ENCODE data around the gene TEAD1. TPM values are rescaled to one million over a fixed set of nuclear protein-coding genes. Genes with fewer than 3 reads are reported as not detected.

The TEAD1 gene
- total RNA-seq, 1 donor from 2014 or later = 51.9 TPM

- peak; percentile 77 to 89 for ATAC-seq
- DNase-seq = peak; percentile 50
- Histone ChIP-seq H3K36me3 (no peaks in the 10 kb centered on the region), H3K4me1 (peaks cover 55% of the 10 kb centered on the region), H3K27ac (peak overlapping the region; percentile 84), H3K9me3 (no peaks in the 10 kb centered on the region), H3K4me3 (peak overlapping the region; percentile 13), H3K27me3 (ENCODE audit: low read depth) (no peaks in the 10 kb centered on the region)
- intact Hi-C loops (cut with DNase I) = no loop called here
- TF ChIP-seq, protein P1, sequence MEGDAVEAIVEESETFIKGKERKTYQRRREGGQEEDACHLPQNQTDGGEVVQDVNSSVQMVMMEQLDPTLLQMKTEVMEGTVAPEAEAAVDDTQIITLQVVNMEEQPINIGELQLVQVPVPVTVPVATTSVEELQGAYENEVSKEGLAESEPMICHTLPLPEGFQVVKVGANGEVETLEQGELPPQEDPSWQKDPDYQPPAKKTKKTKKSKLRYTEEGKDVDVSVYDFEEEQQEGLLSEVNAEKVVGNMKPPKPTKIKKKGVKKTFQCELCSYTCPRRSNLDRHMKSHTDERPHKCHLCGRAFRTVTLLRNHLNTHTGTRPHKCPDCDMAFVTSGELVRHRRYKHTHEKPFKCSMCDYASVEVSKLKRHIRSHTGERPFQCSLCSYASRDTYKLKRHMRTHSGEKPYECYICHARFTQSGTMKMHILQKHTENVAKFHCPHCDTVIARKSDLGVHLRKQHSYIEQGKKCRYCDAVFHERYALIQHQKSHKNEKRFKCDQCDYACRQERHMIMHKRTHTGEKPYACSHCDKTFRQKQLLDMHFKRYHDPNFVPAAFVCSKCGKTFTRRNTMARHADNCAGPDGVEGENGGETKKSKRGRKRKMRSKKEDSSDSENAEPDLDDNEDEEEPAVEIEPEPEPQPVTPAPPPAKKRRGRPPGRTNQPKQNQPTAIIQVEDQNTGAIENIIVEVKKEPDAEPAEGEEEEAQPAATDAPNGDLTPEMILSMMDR (IDR thresholded peaks at IDR 0.05) = no peak
These were observed 19.4 kb downstream of the TEAD1 start for GRCh38 chr11:12693479-12694182.

DNA sequence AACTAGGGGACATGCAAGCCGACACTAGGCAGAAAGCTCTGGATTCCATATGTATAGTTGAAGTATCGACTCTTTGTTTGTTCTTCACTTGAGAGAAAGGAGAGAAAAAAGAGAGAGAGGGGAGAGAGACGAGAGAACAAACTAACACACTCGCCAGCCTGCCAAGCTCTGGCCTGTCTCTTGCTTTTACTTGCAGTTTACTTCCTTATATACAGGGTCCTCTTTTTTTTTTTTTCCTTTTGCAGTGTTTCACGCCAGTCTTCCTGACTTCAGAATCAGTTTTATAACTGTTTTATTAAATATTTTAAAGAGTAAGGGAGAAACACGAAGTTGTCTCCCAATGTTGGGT, 19.9 kb downstream of the TEAD1 start:
- TF ChIP-seq, protein P1 (IDR thresholded peaks at IDR 0.05) = no peak
- peak; percentile 53 for DNase-seq
- Histone ChIP-seq H3K9me3 (no peaks in the 10 kb centered on the region), H3K4me1 (peaks cover 55% of the 10 kb centered on the region), H3K36me3 (no peaks in the 10 kb centered on the region), H3K27ac (peak overlapping the region; percentile 84), H3K27me3 (ENCODE audit: low read depth) (no peaks in the 10 kb centered on the region), H3K4me3 (peak overlapping the region; percentile 13)
- intact Hi-C loops (cut with DNase I) = no loop called here
- ATAC-seq = peak; percentile 46 to 47

- no peaks in the 10 kb centered on the region for H3K9me3 ChIP-seq
- intact Hi-C loops (cut with DNase I) = no loop called here
- H3K4me3 ChIP-seq = no peak overlapping the region
- H3K27me3 ChIP-seq (ENCODE audit: low read depth) = no peaks in the 10 kb centered on the region
- TF ChIP-seq, protein P1 (IDR thresholded peaks at IDR 0.05) = no peak
- peak overlapping the region; percentile 84 for H3K27ac ChIP-seq
- H3K36me3 ChIP-seq = no peaks in the 10 kb centered on the region
- ATAC-seq = no peak
- DNase-seq = no peak
- H3K4me1 ChIP-seq = peaks cover 55% of the 10 kb centered on the region
These were observed 21.1 kb downstream of the TEAD1 start for GRCh38 chr11:12695221-12695794.

- no peaks in the 10 kb centered on the region for H3K27me3 ChIP-seq (ENCODE audit: low read depth)
- ATAC-seq = no peak
- intact Hi-C loops (cut with DNase I) = no loop called here
- H3K4me3 ChIP-seq = no peak overlapping the region
- no peaks in the 10 kb centered on the region for H3K36me3 ChIP-seq
- H3K4me1 ChIP-seq = peaks cover 60% of the 10 kb centered on the region
- TF ChIP-seq, protein P1 (IDR thresholded peaks at IDR 0.05) = no peak
- H3K27ac ChIP-seq = no peak overlapping the region
- no peak for DNase-seq
- H3K9me3 ChIP-seq = no peaks in the 10 kb centered on the region
These were observed 21.7 kb downstream of the TEAD1 start for GRCh38 chr11:12695873-12696272.

- no peaks in the 10 kb centered on the region for H3K36me3 ChIP-seq
- intact Hi-C loops (cut with DNase I) = no loop called here
- no peak overlapping the region for H3K4me3 ChIP-seq
- no peaks in the 10 kb centered on the region for H3K9me3 ChIP-seq
- DNase-seq (no peak), ATAC-seq (no peak)
- no peak overlapping the region for H3K27ac ChIP-seq
- H3K4me1 ChIP-seq = peaks cover 64% of the 10 kb centered on the region
- no peaks in the 10 kb centered on the region for H3K27me3 ChIP-seq (ENCODE audit: low read depth)
- TF ChIP-seq, protein P1 (IDR thresholded peaks at IDR 0.05) = no peak
These were observed 22.8 kb downstream of the TEAD1 start for GRCh38 chr11:12696911-12697581.
